ENCODE measurements around the gene FAHD1.
"Not testable (repeated sequence)": the region's sequence is repeated elsewhere in the genome, so short reads cannot be mapped to it uniquely, and the experiment has no call there.

The FAHD1 gene

GRCh38 chr16:1790261-1790610 is 36.8 kb upstream of the FAHD1 start:
- DNase-seq = no peak

GRCh38 chr16:1790611-1791255 is 36.3 kb upstream of the FAHD1 start:
- DNase-seq = no peak

GRCh38 chr16:1791256-1791942 is 35.6 kb upstream of the FAHD1 start:
- DNase-seq = no peak

GRCh38 chr16:1791943-1792812 is 34.8 kb upstream of the FAHD1 start:
- no peak for DNase-seq

- no peak for DNase-seq
These were observed 34.0 kb upstream of the FAHD1 start for GRCh38 chr16:1792836-1793577.

GRCh38 chr16:1793578-1794220 is 33.3 kb upstream of the FAHD1 start, which contains the start of gene IGFALS:
IGFALS (minus strand) TSS chr16:1793705; CDS start chr16:1793652, 53 bp downstream.
- no peak for DNase-seq

GRCh38 chr16:1794221-1794871 is 32.7 kb upstream of the FAHD1 start:
- no peak for DNase-seq

- DNase-seq = no peak
These were observed 31.9 kb upstream of the FAHD1 start for GRCh38 chr16:1794908-1795666.

- DNase-seq = not testable (repeated sequence)
These were observed 27.7 kb upstream of the FAHD1 start for GRCh38 chr16:1799263-1799662.

- DNase-seq = no peak
These were observed 26.3 kb upstream of the FAHD1 start for GRCh38 chr16:1800701-1801100.

- no peak for DNase-seq
These were observed 19.4 kb upstream of the FAHD1 start for GRCh38 chr16:1807626-1808025.

- DNase-seq = no peak
These were observed 18.3 kb upstream of the FAHD1 start for GRCh38 chr16:1808691-1809090.

- no peak for DNase-seq
These were observed 17.7 kb upstream of the FAHD1 start for GRCh38 chr16:1809281-1809801.

GRCh38 chr16:1810106-1810505 is 16.9 kb upstream of the FAHD1 start:
- no peak for DNase-seq

- DNase-seq = no peak
These were observed 16.5 kb upstream of the FAHD1 start for GRCh38 chr16:1810536-1810935.

GRCh38 chr16:1812732-1813163 is 14.3 kb upstream of the FAHD1 start:
- DNase-seq = peak; percentile 80

- no peak for DNase-seq
These were observed 11.5 kb upstream of the FAHD1 start for GRCh38 chr16:1815461-1815860.

GRCh38 chr16:1816396-1817275 is 10.4 kb upstream of the FAHD1 start:
- no peak for DNase-seq

- DNase-seq = no peak
These were observed 9.8 kb upstream of the FAHD1 start for GRCh38 chr16:1817276-1817589.

GRCh38 chr16:1817716-1818115 is 9.3 kb upstream of the FAHD1 start:
- DNase-seq = no peak

All from activated effector memory CD4-positive, alpha-beta T cell treated with anti-CD3 and anti-CD28 coated beads, Interleukin-2, amount 50 U/mL, for 16 hours (primary cell).